Caco-2 (cell line): ENCODE data around the gene ZNF862. TPM values are rescaled to one million over a fixed set of nuclear protein-coding genes. Genes with fewer than 3 reads are reported as not detected.

Experiments
- BruUV-seq: library from RNA; stranded (reverse); fragments of 400-500 nt; replicated peaks from 2 replicates; lab custom pipeline; 2021; lab: Mats Ljungman, UMichigan
- CTCF ChIA-PET: fragments of 300-600 bp; sonication (Branson Sonifier 250); formaldehyde crosslinking; loops from one replicate; lab custom pipeline; 2022; ENCODE audit warnings: antibody characterized with exemption; lab: Charles Lee
- POLR2A ChIA-PET: fragments of 300-600 bp; sonication (Branson Sonifier 250); formaldehyde crosslinking; loops from one replicate; lab custom pipeline; 2022; ENCODE audit warnings: antibody characterized with exemption; lab: Charles Lee
- DNase-seq, 2 experiments: peaks; one replicate each; pipeline versions ENCODE4 v3.0.0 to v3.0.0-alpha.2; 2020 to 2022
- H3K27me3 ChIP-seq: replicated peaks from 2 replicates; pipeline ENCODE4 v1.6.0; 2011; ENCODE audit warnings: low read length; ENCODE audit not compliant: control insufficient read depth, insufficient read depth
- H3K36me3 ChIP-seq: 2 replicates; pipeline ENCODE4 v1.5.1; 2011; ENCODE audit warnings: low read length; ENCODE audit not compliant: control insufficient read depth, insufficient read depth
- H3K4me1 ChIP-seq: fragments of 250-450 bp; sonication (Bioruptor Pico); 2 replicates; pipeline ENCODE4 v1.5.1; 2020; ENCODE audit warnings: mild to moderate bottlenecking
- H3K4me3 ChIP-seq: 2 replicates; pipeline ENCODE4 v1.5.1; 2011; ENCODE audit warnings: low read depth, mild to moderate bottlenecking, control low read depth, low read length
- H3K9me3 ChIP-seq: fragments of 250-450 bp; sonication (Bioruptor Pico); 2 replicates; pipeline ENCODE4 v1.5.1; 2020; ENCODE audit warnings: mild to moderate bottlenecking, moderate library complexity
- H3K27ac Mint-ChIP-seq: one replicate; pipeline ENCODE4 v1.8.0; 2022; ENCODE audit warnings: mixed read lengths; ENCODE audit not compliant: unreplicated experiment
- H3K27me3 Mint-ChIP-seq: one replicate; pipeline ENCODE4 v1.8.0; 2022; ENCODE audit warnings: mixed read lengths; ENCODE audit not compliant: insufficient read depth, unreplicated experiment
- H3K36me3 Mint-ChIP-seq: one replicate; pipeline ENCODE4 v1.8.0; 2022; ENCODE audit warnings: mild to moderate bottlenecking, mixed read lengths; ENCODE audit not compliant: insufficient read depth, unreplicated experiment
- H3K4me1 Mint-ChIP-seq: one replicate; pipeline ENCODE4 v1.8.0; 2022; ENCODE audit warnings: low read depth, mixed read lengths; ENCODE audit not compliant: unreplicated experiment
- H3K4me3 Mint-ChIP-seq: one replicate; pipeline ENCODE4 v1.8.0; 2022; ENCODE audit warnings: mild to moderate bottlenecking, moderate library complexity, mixed read lengths; ENCODE audit not compliant: unreplicated experiment
- H3K9me3 Mint-ChIP-seq: one replicate; pipeline ENCODE4 v1.8.0; 2022; ENCODE audit warnings: mixed read lengths; ENCODE audit not compliant: unreplicated experiment
- CTCF ChIP-seq, 2 experiments: fragments of 200-600 bp in 1 of 2; IDR thresholded peaks; 1 replicate in 1 of 2; 2 replicates in 1 of 2; pipeline versions ENCODE4 v1.5.1 to v1.8.0; 2011 to 2022; ENCODE audit warnings: antibody characterized with exemption in 1 of 2, control low read depth in 1 of 2, inconsistent platforms in 1 of 2, low read depth in 1 of 2, low read length in 1 of 2, mild to moderate bottlenecking in 1 of 2, moderate library complexity in 1 of 2; ENCODE audit not compliant: insufficient read depth in 1 of 2, severe bottlenecking in 1 of 2, unreplicated experiment in 1 of 2
- intact Hi-C: fragments of 100-400 bp; cut with micrococcal nuclease; formaldehyde crosslinking; loops from one replicate; pipeline ENCODE4 v1.10.0; 2022; ENCODE audit not compliant: unreplicated experiment
- total RNA-seq: library from RNA; stranded (reverse); gene quantifications from 2 replicates; pipeline ENCODE4 v1.2.3, GENCODE V29; 2022

Gene ZNF862
- total RNA-seq, 1 experiment from 2014 or later: 3.5 TPM

- H3K4me1 Mint-ChIP-seq: no peaks in the 10 kb centered on the region
- no peaks in the 10 kb centered on the region for H3K4me1 ChIP-seq
- no peak overlapping the region for H3K4me3 ChIP-seq
- no peak overlapping the region for H3K4me3 Mint-ChIP-seq
- TF ChIP-seq CTCF (IDR thresholded peaks at IDR 0.05; ENCODE audit: insufficient read depth in 1 of 2, low read depth in 1 of 2, low read length in 1 of 2, severe bottlenecking in 1 of 2, unreplicated experiment in 1 of 2): no peak
- H3K27me3 Mint-ChIP-seq: peaks cover 4% of the 10 kb centered on the region
- no peak overlapping the region for H3K27ac Mint-ChIP-seq
- no peaks in the 10 kb centered on the region for H3K9me3 Mint-ChIP-seq
- no peaks in the 10 kb centered on the region for H3K9me3 ChIP-seq
- no peaks in the 10 kb centered on the region for H3K27me3 ChIP-seq
- no peaks in the 10 kb centered on the region for H3K36me3 ChIP-seq
- no TSS peak for BruUV-seq
- ChIA-PET CTCF (no interaction called here), POLR2A (no interaction called here)
- intact Hi-C loops: no loop called here
- H3K36me3 Mint-ChIP-seq: no peaks in the 10 kb centered on the region
- no peak for DNase-seq
Measured at GRCh38 chr7:149859369-149859768, 21.2 kb downstream of the ZNF862 start.

- POLR2A ChIA-PET: no interaction called here
- CTCF ChIA-PET: no interaction called here
- Mint-ChIP-seq H3K27ac (no peak overlapping the region), H3K9me3 (no peaks in the 10 kb centered on the region), H3K4me3 (no peak overlapping the region), H3K36me3 (no peaks in the 10 kb centered on the region), H3K4me1 (no peaks in the 10 kb centered on the region), H3K27me3 (peaks cover 4% of the 10 kb centered on the region)
- Histone ChIP-seq H3K9me3 (no peaks in the 10 kb centered on the region), H3K27me3 (no peaks in the 10 kb centered on the region), H3K4me3 (no peak overlapping the region), H3K4me1 (no peaks in the 10 kb centered on the region), H3K36me3 (no peaks in the 10 kb centered on the region)
- no peak for TF ChIP-seq CTCF (IDR thresholded peaks at IDR 0.05; ENCODE audit: insufficient read depth in 1 of 2, low read depth in 1 of 2, low read length in 1 of 2, severe bottlenecking in 1 of 2, unreplicated experiment in 1 of 2)
- intact Hi-C loops: no loop called here
- no peak for DNase-seq
- BruUV-seq: no TSS peak
Measured at GRCh38 chr7:149859876-149860275, 21.7 kb downstream of the ZNF862 start.

DNA sequence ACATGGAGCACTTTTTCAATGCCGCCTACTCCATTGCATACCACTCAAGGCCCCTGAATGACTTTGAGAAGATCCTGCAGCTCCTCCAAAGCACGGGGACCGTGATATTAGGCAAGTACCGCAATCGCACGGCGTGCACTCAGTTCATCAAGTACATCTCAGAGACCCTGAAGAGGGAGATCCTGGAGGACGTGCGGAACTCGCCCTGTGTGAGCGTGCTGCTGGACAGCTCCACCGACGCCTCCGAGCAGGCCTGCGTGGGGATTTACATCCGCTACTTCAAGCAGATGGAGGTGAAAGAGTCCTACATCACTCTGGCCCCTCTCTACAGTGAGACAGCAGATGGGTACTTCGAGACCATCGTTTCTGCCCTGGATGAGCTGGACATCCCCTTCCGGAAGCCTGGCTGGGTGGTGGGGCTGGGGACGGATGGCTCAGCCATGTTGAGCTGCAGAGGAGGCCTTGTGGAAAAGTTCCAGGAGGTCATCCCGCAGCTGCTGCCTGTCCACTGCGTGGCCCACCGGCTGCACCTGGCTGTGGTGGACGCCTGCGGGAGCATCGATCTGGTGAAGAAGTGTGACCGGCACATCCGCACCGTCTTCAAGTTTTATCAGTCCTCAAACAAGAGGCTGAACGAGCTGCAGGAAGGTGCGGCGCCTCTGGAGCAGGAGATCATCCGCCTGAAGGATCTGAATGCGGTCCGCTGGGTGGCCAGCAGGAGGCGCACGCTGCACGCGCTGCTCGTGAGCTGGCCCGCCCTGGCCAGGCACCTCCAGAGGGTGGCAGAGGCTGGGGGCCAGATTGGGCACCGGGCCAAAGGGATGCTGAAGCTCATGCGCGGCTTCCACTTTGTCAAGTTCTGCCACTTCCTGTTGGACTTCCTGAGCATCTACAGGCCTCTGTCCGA, 22.9 kb downstream of the ZNF862 start:
- Mint-ChIP-seq H3K4me1 (no peaks in the 10 kb centered on the region), H3K27me3 (peaks cover 4% of the 10 kb centered on the region), H3K27ac (no peak overlapping the region), H3K9me3 (no peaks in the 10 kb centered on the region), H3K36me3 (no peaks in the 10 kb centered on the region), H3K4me3 (no peak overlapping the region)
- Histone ChIP-seq H3K36me3 (no peaks in the 10 kb centered on the region), H3K4me3 (no peak overlapping the region), H3K27me3 (no peaks in the 10 kb centered on the region), H3K4me1 (no peaks in the 10 kb centered on the region), H3K9me3 (no peaks in the 10 kb centered on the region)
- intact Hi-C loops: no loop called here
- no TSS peak for BruUV-seq
- TF ChIP-seq CTCF (IDR thresholded peaks at IDR 0.05; ENCODE audit: insufficient read depth in 1 of 2, low read depth in 1 of 2, low read length in 1 of 2, severe bottlenecking in 1 of 2, unreplicated experiment in 1 of 2): no peak
- DNase-seq: no peak
- POLR2A ChIA-PET: no interaction called here
- CTCF ChIA-PET: no interaction called here
